ENCODE data around the gene KRTAP4-2.
A peak's percentile ranks its signal among the peaks of the same experiment; 100 is the strongest.
"Not testable (repeated sequence)": the region's sequence is repeated elsewhere in the genome, so short reads cannot be mapped to it uniquely, and the experiment has no call there.

The KRTAP4-2 gene

DNA sequence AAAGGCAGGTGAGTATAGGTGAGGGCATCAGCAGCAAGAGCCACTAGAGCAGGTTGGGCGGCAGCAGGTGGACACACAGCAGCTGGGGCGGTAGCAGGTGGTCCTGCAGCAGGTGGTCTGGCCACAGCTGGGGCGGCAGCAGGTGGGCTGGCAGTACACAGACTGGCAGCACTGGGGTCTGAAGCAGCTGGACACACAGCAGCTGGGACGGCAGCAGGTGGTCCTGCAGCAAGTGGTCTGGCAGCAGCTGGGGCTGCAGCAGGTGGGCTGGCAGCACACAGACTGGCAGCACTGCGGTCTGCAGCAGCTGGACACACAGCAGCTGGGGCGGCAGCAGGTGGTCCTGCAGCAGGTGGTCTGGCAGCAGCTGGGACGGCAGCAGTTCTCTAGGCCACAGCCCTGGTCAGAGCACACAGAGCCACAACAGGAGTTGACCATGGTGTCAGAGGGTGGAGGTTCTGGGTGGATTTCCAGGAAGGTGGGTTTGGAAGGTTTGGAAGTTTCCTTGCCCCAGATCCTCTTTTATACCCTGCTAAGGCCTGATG lies at the start of gene KRTAP4-2:
Gene KRTAP4-2 (minus strand): TSS at position 495 of the 545 bp plus-strand sequence. CDS start 57 bp downstream, at position 438.
- Mint-ChIP-seq H3K4me1 (no peaks in the 10 kb centered on the region), H3K27ac (no peak within 1 kb of the TSS), H3K27me3 (no peaks in the 10 kb centered on the region), H3K4me3 (no peak within 1 kb of the TSS), H3K36me3 (peaks cover 2% of the 10 kb centered on the region), H3K9me3 (no peaks in the 10 kb centered on the region)

GRCh38 chr17:41226598-41227095 lies 48.6 kb upstream of the KRTAP4-2 start, which contains the start of gene KRTAP9-2:
TSS of gene KRTAP9-2 (plus strand) at chr17:41226648. CDS start at chr17:41226655, 7 bp downstream.
- not testable (repeated sequence) for H3K27me3 Mint-ChIP-seq, H3K9me3 Mint-ChIP-seq, H3K4me3 Mint-ChIP-seq, H3K4me1 Mint-ChIP-seq, H3K36me3 Mint-ChIP-seq, H3K27ac Mint-ChIP-seq

- Mint-ChIP-seq H3K4me1 (peaks cover 10% of the 10 kb centered on the region), H3K27ac (no peak overlapping the region), H3K4me3 (no peak overlapping the region), H3K9me3 (no peaks in the 10 kb centered on the region), H3K27me3 (peaks cover 2% of the 10 kb centered on the region), H3K36me3 (no peaks in the 10 kb centered on the region)
These were observed 48.0 kb upstream of the KRTAP4-2 start for GRCh38 chr17:41226051-41226450.

GRCh38 chr17:41223821-41224220 lies 45.8 kb upstream of the KRTAP4-2 start:
- Mint-ChIP-seq H3K36me3 (peaks cover 1% of the 10 kb centered on the region), H3K9me3 (no peaks in the 10 kb centered on the region), H3K4me1 (peaks cover 6% of the 10 kb centered on the region), H3K27ac (no peak overlapping the region), H3K27me3 (peaks cover 2% of the 10 kb centered on the region), H3K4me3 (no peak overlapping the region)

GRCh38 chr17:41215681-41216080 lies 37.7 kb upstream of the KRTAP4-2 start:
- H3K27me3 Mint-ChIP-seq = no peaks in the 10 kb centered on the region
- no peak overlapping the region for H3K4me3 Mint-ChIP-seq
- no peaks in the 10 kb centered on the region for H3K9me3 Mint-ChIP-seq
- H3K4me1 Mint-ChIP-seq = peaks cover 14% of the 10 kb centered on the region
- peaks cover 1% of the 10 kb centered on the region for H3K36me3 Mint-ChIP-seq
- peak overlapping the region; percentile 8 for H3K27ac Mint-ChIP-seq

DNA sequence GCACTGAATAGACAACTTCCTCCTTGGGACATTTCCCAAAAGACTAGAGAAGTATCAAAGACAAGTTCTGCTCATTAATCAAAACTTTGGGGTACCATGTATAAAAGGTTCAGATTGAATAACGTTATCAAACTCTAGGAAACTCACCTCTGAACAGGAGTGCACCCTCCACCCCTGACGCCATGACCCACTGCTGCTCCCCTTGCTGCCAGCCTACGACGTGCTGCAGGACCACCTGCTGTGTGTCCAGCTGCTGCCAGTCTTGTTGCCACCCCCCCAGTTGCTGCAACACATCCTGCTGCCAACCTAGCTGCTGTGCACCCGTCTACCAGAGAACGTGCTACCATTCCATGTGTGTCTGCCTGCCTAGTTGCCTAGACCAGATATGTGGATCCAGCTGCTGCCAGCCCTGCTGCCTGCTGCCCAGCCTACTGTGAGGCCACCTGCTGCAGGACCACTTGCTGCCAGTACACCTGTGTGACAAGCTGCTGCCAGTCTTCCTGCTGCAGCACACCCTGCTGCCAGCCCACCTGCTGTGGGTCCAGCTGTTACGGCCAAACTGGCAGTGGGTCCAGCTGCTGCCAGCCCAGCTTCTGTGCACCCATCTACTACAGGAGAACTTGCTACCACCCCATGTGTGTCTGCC lies 34.6 kb upstream of the KRTAP4-2 start:
- Mint-ChIP-seq H3K27me3 (peaks cover 3% of the 10 kb centered on the region), H3K27ac (no peak overlapping the region), H3K36me3 (peaks cover 1% of the 10 kb centered on the region), H3K9me3 (peaks cover 6% of the 10 kb centered on the region), H3K4me1 (peaks cover 14% of the 10 kb centered on the region), H3K4me3 (no peak overlapping the region)

- peaks cover 3% of the 10 kb centered on the region for H3K27me3 Mint-ChIP-seq
- peaks cover 6% of the 10 kb centered on the region for H3K9me3 Mint-ChIP-seq
- no peak overlapping the region for H3K4me3 Mint-ChIP-seq
- no peak overlapping the region for H3K27ac Mint-ChIP-seq
- H3K4me1 Mint-ChIP-seq = peaks cover 14% of the 10 kb centered on the region
- peaks cover 1% of the 10 kb centered on the region for H3K36me3 Mint-ChIP-seq
These were observed 33.9 kb upstream of the KRTAP4-2 start for GRCh38 chr17:41211845-41212466.

DNA sequence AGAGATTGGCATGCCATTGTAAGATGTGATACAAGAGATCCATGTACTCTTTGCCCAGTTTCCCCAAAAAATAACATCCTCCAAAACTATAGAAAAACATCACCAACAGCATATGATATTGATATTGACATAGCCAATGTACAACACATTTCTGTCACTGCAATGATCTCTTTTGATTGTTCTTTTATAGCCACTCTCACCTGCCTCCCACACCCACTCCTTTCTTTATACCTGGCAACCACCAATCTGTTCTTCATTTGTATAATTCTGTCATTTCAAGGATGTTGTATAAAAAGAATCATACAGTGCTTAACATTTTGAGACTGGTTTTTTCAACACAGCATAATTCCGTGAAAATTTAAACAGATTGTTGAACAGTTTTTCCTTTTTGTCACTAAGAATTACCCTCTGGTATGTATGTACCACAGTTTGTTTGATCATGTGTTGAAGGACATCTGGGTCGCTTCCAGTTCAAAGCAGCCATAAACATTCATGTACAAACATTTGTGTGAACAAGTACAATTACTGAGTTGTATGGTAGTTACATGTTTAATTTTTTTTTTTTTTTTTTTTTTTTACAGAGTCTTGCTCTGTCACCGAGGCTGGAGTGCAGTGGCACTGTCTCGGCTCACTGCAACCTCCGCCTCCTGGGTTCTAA lies 21.5 kb upstream of the KRTAP4-2 start:
- H3K9me3 Mint-ChIP-seq = no peaks in the 10 kb centered on the region
- H3K36me3 Mint-ChIP-seq = no peaks in the 10 kb centered on the region
- H3K4me3 Mint-ChIP-seq = no peak overlapping the region
- no peaks in the 10 kb centered on the region for H3K4me1 Mint-ChIP-seq
- no peaks in the 10 kb centered on the region for H3K27me3 Mint-ChIP-seq
- H3K27ac Mint-ChIP-seq = no peak overlapping the region

- H3K4me1 Mint-ChIP-seq = no peaks in the 10 kb centered on the region
- no peak overlapping the region for H3K27ac Mint-ChIP-seq
- H3K36me3 Mint-ChIP-seq = peaks cover 2% of the 10 kb centered on the region
- H3K27me3 Mint-ChIP-seq = no peaks in the 10 kb centered on the region
- H3K4me3 Mint-ChIP-seq = no peak overlapping the region
- no peaks in the 10 kb centered on the region for H3K9me3 Mint-ChIP-seq
These were observed 18.0 kb upstream of the KRTAP4-2 start for GRCh38 chr17:41196068-41196467.

DNA sequence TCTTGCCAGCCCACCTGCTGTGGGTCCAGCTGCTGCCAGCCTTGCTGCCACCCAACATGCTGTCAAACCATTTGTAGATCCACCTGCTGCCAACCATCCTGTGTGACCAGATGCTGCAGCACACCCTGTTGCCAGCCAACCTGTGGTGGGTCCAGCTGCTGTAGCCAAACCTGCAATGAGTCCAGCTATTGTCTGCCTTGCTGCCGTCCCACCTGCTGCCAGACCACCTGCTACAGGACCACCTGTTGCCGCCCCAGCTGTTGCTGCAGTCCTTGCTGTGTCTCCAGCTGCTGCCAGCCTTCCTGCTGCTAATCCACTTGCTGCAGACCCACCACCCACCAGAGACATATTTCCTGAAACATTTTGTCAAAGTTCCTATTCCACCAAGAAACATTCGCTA lies 12.3 kb upstream of the KRTAP4-2 start:
- peaks cover 2% of the 10 kb centered on the region for H3K27me3 Mint-ChIP-seq
- H3K4me1 Mint-ChIP-seq = no peaks in the 10 kb centered on the region
- H3K9me3 Mint-ChIP-seq = no peaks in the 10 kb centered on the region
- no peak overlapping the region for H3K4me3 Mint-ChIP-seq
- no peak overlapping the region for H3K27ac Mint-ChIP-seq
- H3K36me3 Mint-ChIP-seq = peaks cover 2% of the 10 kb centered on the region

- not testable (repeated sequence) for H3K36me3 Mint-ChIP-seq, H3K4me3 Mint-ChIP-seq, H3K27me3 Mint-ChIP-seq, H3K4me1 Mint-ChIP-seq, H3K27ac Mint-ChIP-seq, H3K9me3 Mint-ChIP-seq
These were observed 11.9 kb upstream of the KRTAP4-2 start, which contains the start of gene KRTAP9-1 for GRCh38 chr17:41189837-41190318. TSS of gene KRTAP9-1 (plus strand) at chr17:41189887. CDS start at chr17:41189887, 0 bp downstream.

DNA sequence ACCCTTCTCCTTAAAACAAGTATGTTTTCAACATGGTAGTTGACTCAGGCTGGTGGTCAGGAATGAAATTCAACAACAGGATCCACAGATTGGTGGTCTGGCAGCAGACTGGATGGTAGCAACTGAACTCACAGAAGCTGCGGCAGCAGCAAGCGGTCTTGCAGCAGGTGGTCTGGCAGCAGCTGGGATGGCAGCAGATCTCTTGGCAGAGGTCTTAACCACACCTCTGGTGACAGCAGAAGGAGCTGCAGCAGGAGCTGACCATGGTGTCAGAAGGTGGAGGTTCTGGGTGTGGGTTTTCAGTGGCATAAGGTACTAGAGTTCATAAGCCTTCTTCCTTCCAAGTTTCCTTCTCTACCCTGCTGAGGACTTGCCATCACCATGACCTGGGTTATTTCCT lies 8.9 kb upstream of the KRTAP4-2 start:
- H3K36me3 Mint-ChIP-seq = no peaks in the 10 kb centered on the region
- no peak overlapping the region for H3K27ac Mint-ChIP-seq
- H3K9me3 Mint-ChIP-seq = no peaks in the 10 kb centered on the region
- H3K4me3 Mint-ChIP-seq = no peak overlapping the region
- H3K27me3 Mint-ChIP-seq = peaks cover 2% of the 10 kb centered on the region
- H3K4me1 Mint-ChIP-seq = no peaks in the 10 kb centered on the region

GRCh38 chr17:41185001-41185400 lies 7.0 kb upstream of the KRTAP4-2 start:
- Mint-ChIP-seq H3K9me3 (no peaks in the 10 kb centered on the region), H3K4me3 (no peak overlapping the region), H3K4me1 (no peaks in the 10 kb centered on the region), H3K36me3 (peaks cover 2% of the 10 kb centered on the region), H3K27me3 (no peaks in the 10 kb centered on the region), H3K27ac (no peak overlapping the region)

DNA sequence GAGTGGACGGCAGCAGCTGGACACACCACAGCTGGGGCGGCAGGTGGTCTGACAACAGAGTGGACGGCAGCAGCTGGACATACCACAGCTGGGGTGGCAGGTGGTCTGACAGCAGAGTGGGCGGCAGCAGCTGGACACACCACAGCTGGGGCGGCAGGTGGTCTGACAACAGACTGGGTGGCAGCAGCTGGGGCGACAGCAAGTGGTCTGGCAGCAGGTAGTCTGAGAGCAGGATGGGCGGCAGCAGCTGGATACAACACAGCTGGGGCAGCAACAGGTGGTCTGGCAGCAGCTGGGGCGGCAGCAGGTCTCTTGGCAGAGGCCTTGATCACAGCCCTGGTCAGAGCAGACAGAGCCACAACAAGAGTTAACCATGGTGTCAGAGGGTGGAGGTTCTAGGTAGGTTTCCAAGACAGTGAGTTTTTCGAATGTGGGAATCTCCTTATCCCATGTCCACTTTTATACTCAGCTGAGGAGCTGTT lies 6.5 kb upstream of the KRTAP4-2 start, which contains the start of gene KRTAP4-1:
Gene KRTAP4-1 (minus strand): TSS at position 432 of the 482 bp plus-strand sequence. CDS start 57 bp downstream, at position 375.
- Mint-ChIP-seq H3K36me3 (peaks cover 2% of the 10 kb centered on the region), H3K9me3 (no peaks in the 10 kb centered on the region), H3K4me1 (no peaks in the 10 kb centered on the region), H3K4me3 (no peak within 1 kb of the TSS), H3K27ac (no peak within 1 kb of the TSS), H3K27me3 (no peaks in the 10 kb centered on the region)

- Mint-ChIP-seq H3K4me1 (no peaks in the 10 kb centered on the region), H3K27ac (no peak overlapping the region), H3K27me3 (no peaks in the 10 kb centered on the region), H3K9me3 (no peaks in the 10 kb centered on the region), H3K4me3 (no peak overlapping the region), H3K36me3 (peaks cover 2% of the 10 kb centered on the region)
These were observed 1.0 kb upstream of the KRTAP4-2 start for GRCh38 chr17:41178843-41179616.
